ENCODE measurements around the gene VSIG10L2.
A peak's percentile ranks its signal among the peaks of the same experiment; 100 is the strongest.
"Not testable (repeated sequence)": the region's sequence is repeated elsewhere in the genome, so short reads cannot be mapped to it uniquely, and the experiment has no call there.

VSIG10L2 gene

DNA sequence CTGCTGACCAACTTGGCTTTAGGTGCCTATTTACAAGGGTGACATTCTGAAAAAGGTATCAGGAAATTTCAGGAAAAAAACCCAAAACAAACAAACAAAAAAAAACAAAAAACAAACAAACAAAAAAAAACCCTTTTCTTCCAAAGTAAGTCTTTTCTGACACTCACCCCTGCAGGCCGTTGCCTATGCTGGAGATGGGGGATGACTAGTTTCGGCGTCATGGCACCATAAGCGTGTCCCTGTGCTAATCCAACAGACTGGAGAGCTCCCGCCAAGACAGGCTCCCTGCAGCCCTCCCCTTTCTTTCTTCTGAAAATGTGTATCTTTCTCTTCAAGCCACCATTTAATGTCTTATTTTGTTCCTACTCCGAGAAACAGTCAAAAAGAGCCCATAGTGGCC is 13.7 kb downstream of the VSIG10L2 start:
- DNase-seq: no peak

DNA sequence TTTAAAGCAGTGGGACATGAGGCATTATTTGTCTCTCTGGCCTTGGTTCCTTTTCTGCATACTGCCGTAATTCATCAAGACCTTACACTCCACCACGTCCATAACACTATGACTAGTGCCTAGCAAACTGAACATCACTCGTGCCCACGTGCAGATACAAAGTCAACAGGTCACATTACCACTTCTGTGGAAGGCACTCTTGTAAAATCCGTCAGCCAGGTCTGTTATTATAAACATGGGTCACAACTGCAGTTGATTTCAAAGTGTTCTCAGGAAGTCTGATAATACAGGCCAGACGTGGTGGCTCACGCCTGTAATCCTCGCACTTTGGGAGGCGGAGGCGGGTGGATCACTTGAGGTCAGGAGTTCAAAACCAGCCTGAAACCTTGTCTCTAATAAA is 14.1 kb downstream of the VSIG10L2 start:
- no peak for DNase-seq

DNA sequence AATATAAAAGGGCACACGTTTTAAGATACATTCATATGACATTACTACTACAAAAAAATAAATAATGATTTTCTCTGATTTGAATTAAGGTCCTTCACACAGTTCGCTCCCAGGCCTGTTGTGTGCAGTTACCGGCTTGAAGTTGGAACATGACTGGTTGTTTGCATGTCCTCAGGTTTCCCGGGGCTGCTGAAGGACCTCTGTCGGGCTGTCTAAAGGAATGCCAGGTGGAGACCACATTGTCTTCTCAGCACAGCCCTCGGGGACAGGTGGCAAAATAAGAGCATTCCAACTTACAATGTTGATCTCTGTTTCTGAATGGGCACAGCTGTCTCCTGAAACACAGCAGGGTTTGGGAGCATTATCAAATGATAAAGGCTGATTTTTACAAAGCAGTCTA is 14.9 kb downstream of the VSIG10L2 start:
- DNase-seq: no peak

DNA sequence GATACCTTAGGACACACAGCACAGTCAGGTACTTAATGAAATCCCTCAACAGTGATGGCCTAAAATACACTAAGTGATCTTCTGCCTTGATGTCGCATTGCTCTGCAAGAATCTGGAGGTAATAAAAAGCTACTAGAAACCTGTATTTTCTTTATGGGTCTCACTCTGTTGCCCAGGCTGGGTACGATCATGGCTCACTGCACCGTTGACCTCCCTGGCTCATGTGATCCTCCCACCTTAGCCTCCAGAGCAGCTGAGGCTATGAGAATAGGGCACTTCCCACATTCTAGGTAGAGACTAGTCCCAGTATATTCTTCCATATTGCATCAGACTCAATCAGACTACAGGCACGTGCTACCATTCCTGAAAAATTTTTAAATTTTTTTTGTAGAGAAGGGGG is 21.7 kb downstream of the VSIG10L2 start:
- DNase-seq: no peak

DNA sequence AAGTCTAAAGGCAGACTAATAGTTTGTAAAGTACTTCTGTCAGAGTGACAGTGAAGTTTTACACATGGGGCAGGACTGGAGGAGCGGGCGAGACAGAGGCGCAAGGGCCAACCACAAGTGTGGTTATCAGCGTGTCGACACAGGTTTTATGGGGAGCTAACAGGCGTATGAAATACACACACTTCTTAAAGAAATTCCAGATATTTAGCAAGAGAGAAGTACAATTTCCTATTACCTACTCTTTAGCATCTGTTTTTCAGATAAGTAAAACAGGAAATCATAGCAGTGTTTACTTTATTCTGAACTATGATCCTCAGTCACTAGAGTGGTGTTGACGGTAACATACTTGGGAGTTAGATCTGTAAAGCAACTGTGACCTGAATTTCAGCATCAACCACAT is 22.5 kb downstream of the VSIG10L2 start:
- no peak for DNase-seq

DNA sequence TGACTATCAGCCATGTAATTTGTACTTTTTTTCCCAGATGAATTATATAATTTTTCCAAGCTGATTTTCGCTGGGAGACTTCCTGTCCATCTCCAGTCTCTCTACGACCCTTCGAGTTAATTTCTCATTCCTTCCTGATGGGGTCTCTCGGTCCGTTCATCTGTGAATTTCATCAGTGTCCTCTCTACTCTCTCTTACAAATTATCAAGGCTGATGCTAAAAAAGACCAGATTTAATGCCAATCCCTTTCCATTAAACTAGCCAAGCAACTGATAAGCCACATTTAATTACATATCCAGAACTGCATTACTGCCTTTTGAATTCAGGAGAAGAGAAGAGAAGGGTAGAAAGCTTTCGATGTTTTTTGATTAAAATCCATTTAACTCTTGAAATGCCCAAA is 25.8 kb downstream of the VSIG10L2 start:
- no peak for DNase-seq

DNA sequence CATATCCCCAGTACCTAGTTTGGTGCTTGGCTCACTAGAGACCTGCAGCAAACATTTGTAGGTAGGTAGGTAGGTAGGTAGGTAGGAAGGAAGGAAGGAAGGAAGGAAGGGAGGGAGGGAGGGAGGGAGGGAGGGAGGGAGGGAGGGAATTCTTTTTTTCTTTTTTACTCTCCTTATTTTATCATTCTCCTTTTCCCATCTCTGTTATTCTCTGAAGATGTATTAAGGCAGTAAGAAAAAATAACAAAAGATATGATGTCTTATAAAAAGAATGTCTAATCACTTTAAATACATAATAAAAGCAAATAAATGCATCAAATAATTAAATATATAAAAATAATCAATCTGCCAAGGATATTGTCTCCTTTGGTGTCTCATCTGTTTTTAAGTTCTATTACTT is 28.4 kb downstream of the VSIG10L2 start:
- no peak for DNase-seq

DNA sequence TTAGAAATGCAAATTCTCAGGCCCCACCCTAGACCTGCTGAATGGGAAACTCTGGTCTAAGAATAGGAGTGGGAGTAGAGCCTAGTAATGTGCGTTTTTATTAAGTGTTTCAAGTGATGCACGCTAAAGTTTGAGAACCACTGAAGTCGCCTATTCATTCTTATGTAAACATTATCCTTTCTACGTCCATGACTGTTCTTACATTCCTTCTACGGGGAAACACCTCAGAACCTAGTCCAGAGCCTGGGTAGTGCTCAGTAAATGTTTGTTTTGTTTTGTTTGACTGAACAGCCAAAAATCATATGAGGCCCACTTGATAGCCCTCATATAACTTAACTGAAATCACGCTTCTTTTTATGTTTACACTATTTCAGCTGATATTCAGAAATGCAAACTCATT is 29.8 kb downstream of the VSIG10L2 start:
- no peak for DNase-seq

DNA sequence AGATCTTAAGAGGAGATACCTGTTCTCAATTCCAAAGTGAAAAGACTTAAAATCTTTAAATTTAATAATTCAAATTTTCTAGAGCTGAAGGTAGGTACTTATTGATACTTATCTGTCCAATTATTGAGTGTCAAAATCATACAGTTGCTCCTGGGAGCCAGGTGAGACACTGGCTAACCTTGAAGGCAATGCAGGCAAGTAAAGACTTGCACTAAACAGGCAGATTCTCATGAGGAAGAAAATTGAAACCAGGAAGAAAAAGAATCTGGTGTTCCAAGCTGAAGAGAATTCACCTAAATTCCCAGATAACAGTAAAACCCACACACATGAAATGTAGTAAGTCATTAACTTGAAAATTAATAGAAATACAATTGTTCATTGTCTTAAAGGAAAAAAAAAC is 30.3 kb downstream of the VSIG10L2 start:
- DNase-seq: no peak

DNA sequence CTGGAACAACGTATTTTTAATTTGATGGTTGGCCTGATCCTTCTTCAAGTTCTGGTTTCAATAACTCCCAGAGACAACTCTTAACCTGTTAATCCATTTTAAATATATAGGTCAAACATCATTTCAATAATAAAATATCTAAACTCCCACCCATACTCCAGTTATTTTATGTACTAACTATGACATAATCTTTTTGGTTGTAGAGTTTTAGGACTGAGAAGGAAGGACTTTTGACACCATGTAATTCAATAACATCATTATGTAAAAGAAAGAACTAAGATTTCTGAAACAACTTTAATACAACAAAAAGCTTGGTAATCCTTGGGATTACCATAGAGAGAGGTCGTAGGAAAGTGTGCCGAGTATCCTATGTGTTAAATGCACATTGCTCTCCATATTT is 31.5 kb downstream of the VSIG10L2 start:
- DNase-seq: no peak

DNA sequence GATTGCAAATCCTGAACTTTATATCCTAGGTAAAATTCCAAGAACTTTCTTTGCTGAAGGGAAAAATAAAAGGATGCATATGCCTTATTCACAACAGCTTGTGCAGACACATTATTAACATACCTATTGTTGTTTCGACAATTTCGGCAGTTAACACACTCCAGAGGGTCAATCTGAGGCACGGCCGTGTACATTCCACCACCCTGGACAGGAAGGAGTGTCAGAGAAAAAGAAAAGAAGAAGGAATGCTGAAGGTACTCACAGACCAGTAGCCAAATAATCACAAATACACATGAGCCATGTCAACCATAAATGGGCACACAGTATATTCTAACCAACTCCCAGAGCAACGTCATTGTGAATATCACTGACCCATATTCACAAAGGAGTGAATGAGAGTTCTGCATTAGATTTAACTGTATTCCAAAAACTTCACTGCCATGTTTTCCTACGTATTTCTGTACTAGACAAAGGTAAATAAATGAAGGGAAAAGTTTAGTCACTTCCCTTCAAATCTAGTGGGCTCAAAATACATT is 32.4 kb downstream of the VSIG10L2 start:
- DNase-seq: no peak

DNA sequence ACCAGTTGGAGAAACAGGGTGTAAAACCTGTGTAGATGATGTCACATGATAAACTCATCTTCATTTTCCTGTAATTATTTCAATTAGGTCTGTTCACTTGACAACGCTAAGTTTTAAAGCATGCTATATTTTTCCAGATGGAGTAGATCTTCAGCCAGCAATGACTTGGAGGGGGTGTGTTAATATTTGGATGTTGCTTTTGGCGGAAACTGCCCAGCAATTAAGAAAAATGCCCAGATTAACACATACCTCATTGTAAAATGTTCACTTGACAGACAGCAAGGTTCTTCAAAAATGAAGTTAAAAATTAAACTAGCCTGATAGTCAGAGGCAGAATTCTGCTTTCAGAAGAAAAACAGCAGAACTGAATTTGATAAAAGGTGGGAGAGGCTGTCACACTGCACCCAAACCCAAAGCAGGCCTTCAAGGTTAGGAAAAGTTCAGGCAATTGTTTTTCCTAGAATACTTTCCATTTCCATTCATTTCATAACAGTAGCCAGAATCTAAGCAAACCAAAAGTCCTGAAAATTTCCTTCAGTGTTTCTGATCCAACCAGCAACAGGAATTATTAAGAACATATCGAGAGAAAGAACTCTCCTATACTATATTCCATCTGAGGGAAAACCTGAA is 33.0 kb downstream of the VSIG10L2 start:
- no peak for DNase-seq

DNA sequence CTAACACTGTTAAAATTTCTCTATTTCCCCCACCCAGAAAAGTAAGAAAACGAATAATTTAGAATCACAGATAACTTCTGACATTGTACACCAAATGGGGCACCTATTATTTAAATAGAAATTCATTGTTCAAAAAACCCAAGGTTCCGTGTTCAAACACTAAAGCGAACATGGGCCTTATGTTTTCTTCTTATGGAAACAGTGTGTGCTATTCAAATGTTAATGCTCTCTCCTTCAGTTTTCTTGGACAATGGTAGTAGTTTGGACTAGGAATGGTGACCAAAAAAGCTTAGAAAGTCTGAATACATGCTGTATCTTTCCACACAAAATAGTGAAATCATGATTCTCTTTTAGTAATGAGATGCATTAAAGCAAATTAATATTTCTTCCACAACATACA is 33.7 kb downstream of the VSIG10L2 start:
- DNase-seq: no peak

DNA sequence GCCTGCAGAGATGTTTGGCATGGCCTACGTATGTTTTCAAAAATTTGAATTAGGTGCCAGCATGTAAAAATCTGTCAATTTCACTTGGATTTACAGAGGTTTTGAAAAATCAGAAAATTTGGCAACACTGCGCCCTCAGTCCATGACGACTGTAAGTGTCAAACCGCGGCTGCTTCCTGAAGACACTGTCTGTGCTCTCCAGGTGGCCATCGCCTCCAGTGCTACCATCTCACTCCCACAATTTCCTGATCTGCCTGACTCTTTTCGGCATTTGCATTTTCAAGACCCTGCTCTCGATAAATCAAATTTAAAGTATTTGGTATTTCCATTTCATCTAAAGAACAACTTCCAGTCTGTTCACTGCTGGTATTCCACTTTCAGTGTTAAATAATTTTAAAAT is 34.6 kb downstream of the VSIG10L2 start:
- no peak for DNase-seq

DNA sequence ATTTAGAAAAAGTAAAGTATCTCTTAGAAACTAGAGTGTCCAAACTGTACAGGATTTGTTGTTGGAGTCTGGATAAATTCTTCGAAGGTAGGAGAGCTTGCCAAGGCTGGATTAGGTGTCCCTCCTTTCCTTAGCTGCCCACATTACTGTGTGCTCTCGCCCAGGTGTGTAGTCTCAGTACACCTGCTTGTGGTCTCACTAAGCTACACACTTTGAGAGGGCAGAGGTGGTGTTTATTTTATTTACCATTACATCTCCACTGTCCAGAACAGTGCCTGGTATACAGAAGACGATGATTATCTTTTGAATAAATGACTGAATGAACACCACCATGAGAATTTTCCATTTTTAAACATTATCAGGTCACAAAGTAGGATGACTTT is 36.5 kb downstream of the VSIG10L2 start:
- DNase-seq: no peak

DNA sequence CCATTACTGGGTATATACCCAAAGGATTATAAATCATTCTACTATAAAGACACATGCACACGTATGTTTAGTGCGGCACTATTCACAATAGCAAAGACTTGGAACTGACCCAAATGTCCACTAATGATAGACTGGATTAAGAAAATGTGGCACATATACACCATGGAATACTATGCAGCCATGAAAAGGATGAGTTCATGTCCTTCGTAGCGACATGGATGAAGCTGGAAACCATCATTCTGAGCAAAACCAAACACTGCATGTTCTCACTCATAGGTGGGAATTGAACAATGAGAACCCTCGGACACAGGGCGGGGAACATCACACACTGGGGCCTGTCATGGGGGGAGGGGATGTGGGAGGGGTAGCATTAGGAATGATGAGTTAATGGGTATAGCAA is 40.1 kb downstream of the VSIG10L2 start:
- not testable (repeated sequence) for DNase-seq

DNA sequence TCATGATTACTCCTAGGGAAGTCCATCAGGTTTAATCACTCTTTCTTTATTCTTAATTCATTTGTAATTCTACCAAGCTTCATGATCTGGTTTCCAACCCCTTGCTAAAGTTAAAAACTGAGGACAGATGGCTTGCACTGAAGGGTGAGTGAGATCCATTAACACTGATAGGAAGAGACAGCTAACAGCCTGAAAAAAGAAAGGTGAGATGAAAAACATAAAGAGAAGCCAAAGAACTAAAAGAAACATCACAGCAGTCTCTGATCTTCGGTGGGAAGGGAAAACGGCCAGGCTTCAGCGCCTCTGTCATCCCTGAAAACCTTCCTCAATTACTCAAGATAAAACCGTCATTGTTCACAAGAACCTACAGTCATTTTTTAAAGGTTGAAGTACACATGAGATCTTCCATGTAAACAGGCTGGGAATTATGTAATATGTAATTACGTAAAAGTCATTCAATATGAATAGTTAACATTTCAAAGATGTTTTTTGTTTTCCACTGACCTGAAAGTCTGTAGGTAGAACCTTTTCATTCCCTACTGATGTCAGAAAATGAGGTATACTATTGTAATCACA is 41.3 kb downstream of the VSIG10L2 start:
- no peak for DNase-seq

DNA sequence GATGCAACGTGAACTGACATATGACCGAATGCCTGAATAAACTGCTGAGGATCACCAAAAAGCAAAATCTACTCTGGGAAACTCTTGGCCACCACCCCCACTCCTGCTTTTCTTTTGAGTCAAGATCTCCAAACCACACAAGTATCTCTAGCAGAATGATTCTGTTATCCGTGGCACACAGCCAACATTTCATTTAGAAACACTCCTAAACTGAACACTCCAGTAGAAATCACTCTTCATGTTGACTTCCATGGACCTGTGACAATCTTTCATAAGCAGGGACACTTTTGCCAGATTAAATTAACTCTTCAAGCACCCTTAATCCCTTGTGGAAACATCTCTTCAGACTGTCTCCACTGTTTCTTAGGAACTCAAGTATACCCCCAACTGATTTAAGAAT is 44.4 kb downstream of the VSIG10L2 start:
- no peak for DNase-seq

DNA sequence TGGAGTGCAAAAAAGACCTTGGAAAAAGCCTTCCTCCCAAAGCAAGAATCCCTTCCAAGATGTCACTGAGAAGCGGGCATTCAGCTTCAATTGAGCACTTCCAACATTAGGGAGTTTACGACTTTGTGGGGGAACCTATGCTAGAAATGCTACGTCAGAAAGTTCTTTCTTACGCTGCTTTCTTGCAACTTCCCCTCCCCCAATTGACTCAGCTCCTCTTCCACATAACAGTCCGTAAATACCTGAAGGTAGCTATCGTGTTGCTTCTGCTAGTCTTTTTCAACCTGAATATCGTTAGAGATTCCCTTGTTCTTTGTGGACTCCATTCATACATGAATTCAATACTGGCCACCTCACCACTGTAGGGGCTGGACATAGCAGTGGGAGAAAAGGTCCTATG is 47.0 kb downstream of the VSIG10L2 start:
- DNase-seq: no peak

DNA sequence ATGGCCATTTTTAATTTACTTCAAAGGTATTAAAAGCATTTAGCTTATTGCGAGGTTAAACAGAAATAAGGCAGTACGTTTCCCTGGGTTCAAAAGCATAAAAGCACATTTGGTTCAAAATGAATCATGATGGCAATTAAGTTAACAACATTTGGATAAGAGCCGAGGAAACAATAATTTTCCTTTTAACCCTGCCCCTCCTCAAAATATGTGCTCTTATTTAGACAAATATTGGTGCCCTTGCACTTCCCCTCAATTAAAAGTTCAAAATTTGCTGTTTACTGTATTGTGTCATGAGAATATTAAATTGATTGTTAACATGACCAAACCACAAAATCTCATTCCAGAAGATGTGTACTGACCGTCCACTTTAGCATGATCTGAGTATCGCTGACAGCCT is 48.7 kb downstream of the VSIG10L2 start:
- no peak for DNase-seq

DNA sequence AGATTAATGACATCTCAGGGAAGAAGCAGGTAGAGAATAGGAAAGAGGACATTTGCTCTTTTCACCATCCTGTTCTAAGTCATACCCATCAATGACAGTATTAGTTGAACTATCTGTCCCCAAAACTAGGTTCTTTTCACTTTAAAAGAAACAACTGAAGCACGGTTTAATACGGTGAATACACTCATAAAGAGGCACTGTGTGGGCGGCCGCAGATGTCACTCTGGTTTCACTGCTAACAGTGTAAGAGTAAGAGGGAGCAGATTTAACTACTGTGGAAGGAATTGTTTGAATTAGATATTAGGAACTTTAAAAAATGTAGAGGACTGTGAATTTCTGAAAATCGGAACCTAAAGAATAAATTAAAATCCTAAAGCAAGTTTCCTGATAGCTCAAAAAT is 49.5 kb downstream of the VSIG10L2 start:
- DNase-seq: peak in 31 of 56 donors; percentile 1 to 80 (median 24)

DNA sequence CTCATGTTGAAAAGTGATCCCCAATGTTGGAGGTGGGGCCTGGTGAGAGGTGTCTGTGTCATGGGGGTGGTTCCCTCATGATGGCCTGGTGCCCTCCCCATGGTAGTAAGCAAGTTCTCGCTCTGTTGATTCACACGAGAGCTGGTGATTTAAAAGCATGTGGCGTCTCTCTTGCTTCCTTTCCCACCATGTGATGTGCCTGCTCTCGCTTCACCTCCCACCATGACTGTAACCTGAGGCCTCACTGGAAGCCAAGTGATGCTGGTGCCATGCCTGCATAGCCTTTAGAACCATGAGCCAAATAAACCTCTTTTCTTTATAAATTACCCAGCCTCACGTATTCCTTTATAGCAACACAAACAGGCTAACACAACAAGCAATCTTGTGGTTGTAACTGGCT is 52.4 kb downstream of the VSIG10L2 start:
- DNase-seq: no peak

DNA sequence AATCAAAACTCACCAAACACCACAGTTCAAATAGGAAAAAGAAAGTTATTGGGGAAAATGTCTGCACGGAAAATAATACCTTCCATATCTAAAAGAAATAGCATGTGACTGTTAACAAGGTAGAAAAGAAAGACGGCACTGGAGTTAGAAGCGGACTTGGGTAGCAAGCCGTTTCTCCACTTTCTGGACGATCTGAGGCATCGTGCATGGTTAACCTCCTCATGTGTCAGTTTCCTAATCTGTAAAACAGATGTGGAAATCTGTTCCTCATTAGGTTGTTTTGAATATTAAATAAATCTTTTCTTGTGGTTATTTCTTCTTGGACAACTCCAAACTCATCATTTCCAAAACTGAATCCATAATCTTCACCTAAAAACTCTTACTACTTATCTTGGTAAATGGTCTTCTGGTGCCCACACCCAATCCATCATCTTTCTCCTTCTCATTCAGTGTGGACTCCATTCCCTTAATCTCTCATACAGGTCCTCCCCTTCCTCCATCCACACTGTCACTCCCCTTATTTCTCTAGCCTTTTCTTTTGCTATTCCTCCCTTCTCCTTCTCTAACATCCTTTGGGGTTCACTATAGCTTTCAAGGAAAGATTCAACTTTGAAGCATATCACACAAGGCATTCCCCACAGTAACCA is 53.5 kb downstream of the VSIG10L2 start:
- DNase-seq: no peak

Data from nucleus accumbens (tissue), 56 donors.